ENCODE results near the gene CRTC3.
A peak's percentile ranks its signal among the peaks of the same experiment; 100 is the strongest.
"Not testable (repeated sequence)": the region's sequence is repeated elsewhere in the genome, so short reads cannot be mapped to it uniquely, and the experiment has no call there.

The CRTC3 gene

DNA sequence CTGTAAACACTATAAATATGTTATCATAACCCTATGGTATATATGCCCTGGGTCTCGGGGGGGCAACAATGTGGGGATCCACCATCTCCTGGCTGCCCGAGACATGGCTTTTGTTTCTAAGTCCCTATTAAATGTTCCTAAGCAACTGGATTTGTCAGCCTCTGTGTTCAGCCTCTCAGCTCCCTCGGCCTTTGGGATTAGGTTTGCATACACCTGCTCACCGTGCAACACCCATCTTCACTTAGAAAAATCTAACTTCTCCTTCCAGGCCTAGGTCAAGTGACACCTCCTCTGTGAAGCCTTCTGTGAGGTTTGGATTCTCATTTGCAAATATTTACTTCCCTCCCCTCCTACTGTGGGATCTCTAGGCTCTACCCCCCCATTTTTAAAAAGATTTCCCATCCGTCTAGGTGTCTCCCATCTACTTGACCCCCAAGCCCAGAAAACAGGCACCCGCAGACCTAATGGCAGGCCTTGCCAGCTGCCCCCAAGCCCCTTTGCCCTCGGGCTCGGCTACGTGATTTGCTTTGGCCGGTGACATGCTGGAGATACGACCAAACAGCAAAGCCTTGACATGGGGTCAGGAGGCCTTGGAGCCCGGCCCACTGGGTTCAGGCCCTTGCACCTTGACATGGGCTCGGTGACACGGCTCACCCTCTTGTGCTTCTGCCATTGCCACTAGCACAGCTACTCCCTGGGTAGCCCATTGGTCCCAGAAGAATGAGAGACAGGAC lies 121.4 kb downstream of the CRTC3 start:
- DNase-seq, result no peak

DNA sequence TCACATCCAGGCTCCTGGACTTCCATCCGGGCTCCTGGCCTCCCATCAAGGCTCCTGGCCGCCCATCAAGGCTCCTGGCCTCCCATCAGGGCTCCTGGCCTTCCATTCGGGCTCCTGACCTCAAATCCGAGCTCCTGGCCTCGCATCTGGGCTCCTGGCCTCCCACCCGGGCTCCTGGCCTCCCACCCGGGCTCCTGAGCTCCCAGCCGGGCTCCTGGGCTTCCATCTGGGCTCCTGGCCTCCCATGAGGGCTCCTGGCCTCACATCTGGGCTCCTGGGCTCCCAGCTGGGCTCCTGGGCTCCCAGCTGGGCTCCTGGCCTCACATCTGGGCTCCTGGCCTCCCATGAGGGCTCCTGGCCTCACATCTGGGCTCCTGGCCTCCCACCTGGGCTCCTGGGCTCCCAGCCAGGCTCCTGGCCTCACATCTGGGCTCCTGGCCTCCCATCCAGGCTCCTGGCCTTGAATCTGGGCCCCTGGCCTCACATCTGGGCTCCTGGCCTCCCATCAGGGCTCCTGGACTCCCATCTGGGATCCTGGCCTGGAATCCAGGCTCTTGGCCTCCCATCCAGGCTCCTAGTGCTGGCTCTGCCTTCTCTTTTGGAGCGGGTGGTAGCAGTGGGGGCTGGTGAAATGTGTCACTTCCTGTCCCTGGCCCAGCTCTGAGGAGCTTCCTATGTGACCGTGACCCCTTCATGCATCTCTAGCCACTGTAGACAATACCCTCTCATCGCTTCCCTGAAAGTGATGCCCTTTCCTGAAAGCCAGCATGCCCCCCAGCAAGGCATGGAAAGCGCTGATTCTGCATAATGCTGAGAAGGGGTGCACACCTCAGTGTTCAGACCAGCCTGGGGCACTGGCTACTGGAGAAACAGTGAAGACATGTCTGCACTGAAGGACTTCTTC lies 124.8 kb downstream of the CRTC3 start:
- DNase-seq, result peak; percentile 60

DNA sequence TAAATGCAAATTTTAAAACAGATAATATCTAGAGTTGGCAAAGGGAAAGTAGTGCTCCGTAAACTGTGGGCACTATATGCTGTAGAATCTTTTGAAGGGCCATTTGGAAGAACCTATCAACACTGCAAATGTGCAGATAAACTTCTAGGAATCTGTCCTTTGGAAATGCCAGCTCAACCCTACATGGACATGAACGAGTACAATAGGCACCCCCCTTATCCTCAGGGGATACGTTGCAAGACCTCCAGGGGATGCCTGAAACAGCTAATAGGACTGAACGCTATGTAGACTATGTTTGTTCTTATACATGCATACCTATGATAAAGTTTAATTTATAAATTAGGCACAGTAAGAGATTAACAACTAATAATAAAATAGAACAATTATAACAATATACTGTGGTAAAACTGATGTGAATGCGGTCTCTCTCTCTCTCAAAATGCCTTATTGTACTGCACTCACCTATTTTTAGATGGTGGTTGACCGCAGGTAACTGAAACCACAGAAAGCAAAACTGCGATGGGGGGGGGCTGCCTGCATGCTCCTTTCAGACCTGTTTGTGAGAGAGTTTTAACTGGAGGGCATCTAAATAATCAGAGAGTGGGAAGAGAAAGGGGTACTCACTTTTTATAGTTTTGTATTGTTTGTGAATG lies 127.9 kb downstream of the CRTC3 start:
- DNase-seq, result not testable (repeated sequence)

DNA sequence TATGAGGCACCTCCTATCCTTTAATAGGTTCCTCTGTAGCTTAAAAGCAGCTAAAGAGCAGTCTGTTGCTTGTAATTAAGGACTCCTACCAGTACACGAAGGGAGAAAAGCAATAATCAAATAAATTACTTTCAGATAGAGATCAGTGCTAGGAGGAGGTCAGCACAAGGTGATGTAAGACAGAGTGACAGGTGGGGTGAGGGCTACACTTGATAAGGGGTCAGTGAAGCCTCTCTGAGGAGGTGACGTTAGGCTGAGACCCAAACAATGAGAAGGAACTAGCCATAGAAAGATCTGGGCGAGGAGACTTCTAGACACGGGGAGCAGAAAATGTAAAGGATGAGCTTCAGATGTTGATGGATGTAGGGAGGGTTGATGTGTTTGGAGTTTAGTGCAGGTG lies 129.8 kb downstream of the CRTC3 start:
- DNase-seq, result no peak

DNA sequence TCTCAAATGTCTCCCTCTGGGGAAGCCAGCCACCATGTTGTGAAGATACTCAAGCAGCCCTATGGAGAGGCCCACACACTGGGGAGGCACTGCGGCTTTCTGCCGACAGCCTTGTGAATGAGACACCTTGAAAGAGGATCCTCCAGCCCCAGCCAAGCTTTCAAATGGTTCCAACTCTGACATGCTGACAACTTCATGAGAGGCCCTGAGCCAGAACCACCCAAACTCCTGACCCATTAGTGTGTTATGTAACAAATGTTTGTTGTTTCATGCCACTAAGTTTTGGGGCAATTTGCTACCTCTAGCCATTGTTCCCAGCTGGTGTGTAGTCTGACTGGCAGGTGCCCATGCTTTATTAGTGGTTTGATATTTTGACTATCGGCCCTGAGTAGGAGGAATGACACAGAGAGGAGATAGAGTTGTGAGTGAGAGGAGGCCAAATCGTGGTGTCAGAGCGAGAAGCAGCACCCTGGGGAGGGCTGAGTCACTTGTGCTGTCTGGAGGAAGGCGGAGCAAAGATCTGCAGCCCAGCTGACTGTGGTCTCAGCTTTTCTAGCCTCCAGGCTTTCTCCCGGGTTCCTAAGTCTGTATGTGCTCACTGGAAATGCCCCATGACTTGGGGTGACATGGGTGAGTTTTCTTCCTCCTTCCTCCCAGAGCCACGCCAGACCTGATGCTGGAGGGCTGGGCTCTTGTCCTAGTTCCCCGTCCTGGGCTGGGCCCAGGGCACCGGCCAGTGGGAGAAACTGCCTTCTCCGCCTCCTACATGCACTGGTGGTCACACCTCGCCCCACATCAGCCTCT lies 130.7 kb downstream of the CRTC3 start:
- peak; percentile 93 for DNase-seq

DNA sequence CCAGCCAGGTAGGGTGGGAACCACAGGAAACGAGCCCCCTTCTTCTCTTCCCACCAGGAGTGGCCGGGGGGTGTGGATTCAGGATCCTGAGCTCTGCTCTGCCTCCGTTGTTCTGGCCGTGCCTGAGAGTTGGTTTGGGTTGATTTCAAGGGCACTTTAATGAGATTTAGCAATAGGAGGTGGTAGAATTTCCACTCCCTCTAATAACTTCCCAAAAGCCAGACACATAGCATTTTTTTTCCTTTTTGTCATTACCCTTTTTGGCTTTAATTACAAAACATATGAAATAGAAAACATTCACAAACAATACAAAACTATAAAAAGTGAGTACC lies 131.2 kb downstream of the CRTC3 start:
- DNase-seq, result not testable (repeated sequence)

DNA sequence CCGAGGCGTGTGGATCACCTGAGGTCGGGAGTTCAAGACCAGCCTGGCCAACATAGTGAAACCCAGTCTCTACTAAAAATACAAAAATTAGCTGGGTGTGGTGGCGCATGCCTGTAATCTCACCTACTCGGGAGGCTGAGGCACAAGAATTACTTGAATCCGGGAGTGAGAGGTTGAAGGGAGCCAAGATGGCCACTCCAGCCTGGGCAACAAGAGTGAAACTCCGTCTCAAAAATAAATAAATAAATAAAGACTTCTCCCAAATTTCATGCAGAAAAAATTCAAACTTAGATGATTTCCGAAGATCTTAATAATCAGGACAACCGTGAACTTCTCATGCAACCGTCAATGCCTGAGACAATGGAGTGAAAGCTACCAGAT lies 134.3 kb downstream of the CRTC3 start:
- not testable (repeated sequence) for DNase-seq

DNA sequence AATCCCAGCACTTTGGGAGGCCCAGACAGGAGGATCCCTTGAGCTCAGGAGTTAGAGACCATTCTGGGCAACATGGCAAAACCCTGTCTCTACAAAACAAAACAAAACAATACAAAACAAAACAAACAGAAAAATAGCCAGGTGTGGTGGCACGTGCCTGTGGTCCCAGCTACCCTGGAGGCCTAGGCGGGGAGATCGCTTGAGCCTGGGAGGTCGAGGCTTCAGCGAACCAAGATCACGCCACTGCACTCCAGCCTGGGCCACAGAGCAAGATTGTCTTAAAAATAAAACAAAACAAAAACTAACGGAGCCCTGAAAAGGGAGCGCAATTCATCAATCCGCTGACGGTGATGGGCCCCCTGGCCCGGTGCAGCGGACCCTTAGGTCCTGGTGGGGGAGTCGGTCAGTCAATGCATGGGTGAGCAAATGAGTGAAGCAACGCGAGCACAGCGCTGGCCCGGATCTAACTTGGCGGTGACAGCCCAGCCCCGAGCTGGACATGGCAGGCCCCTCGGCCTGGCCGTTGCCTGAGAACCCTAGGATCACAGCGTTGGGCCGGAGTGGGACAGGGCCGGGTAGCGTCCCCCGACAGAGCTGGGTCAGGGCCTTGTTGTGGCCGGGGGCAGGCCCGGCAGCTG lies 135.0 kb downstream of the CRTC3 start:
- peak; percentile 37 for DNase-seq

DNA sequence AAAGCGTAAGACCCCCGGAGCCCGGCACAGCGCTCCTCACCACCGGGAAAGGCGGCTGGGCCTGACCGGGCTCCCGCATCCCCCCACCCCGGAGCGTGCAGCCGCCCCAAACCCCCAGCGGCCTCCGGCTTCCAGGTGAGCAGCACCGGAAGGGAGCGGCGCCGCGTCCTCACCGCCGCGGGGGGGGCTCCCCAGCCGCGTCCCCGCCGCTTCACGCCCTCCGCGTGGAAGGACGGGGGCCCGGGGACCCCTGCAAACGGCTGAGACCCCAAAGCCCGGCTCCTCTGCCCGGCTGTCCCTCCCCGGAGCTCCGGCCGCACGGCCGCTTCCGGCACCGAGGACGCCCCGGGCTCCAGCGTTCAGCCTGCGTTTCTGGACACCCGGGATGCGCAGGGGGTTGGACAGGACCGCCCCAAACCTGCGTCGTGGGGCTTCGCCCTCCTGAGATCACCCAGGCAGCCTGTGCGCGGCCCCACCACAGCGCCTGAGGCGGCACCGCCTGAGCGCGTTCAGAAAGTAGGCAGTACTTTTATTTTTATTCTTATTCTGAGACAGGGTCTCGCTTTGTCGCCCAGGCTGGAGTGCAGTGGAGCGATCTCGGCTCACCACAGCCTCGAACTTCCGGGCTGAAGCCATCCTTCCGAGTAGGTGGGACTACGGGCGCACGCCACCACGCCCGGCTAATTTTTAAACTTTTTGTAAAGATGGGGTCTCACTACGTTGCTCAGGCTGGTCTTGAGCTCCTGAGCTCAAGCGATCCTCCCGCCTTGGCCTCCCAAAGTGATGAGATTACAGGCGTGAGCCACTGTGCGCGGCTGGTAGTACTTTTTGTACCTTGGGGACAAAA lies 135.8 kb downstream of the CRTC3 start:
- DNase-seq, result peak; percentile 73

DNA sequence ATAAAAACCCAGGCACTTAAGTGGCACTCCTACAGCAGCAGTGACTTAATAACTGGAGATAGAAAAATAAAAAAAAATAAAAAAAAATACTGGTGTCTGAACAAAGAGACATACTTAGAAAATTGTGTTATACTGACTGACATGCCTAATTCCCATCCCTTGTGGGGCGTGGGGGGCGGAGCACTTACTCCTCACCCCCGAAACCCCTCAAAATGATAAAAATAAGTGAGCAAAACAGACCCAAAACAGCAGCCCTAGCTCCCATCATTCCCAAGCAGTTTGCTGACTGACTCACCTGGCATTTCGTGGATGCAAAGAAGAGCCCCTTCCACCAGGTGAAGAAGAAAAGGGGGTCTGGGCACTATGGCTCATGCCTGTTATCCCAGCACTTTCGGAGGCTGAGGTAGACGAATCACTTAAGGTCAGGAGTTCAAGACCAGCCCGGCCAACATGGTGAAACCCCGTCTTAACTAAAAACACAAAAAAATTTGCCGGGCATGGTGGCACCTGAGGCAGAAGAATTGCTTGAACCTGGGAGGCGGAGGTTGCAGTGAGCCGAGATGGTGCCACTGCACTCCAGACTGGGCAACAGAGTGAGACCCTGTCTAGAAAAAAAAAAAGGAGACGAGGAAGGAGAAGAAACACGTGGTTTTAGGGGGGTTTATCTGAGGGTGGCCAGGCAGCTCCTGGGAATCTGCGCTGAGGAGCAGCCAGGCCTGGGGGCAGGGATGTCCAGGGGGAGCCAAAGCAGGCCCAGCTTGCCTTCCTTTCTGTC lies 136.6 kb downstream of the CRTC3 start:
- no peak for DNase-seq

DNA sequence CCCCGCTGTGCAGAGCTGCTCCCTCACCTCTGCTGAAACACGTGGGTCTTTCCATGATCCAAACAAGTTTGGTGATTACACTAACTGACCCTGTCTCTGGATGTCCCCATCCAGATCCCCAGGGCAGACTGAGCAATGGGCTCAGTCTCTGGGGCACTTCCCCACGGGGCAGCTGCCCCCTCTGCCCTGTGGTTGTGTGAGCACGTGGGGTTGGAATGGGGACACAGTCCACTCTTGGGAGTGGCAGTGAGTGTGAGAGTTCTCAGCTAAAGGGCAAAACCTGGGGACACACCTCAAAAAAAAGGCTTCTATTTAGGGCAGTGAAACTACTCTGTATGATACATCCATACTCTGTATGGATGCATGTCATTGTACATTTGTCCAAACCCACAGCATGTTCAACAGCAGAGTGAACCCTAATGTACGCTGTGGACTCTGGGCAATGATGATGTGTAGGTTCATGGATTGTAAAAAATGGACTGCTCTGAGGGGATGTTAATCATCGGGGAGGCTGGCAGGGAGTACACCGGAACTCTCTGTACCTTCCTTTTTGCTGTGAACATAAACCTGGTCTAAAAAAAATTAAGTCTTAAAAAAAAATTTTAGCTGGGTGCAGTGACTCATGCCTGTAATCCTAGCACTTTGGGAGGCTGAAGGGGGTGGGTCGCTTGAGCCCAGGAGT lies 137.5 kb downstream of the CRTC3 start:
- peak; percentile 39 for DNase-seq

DNA sequence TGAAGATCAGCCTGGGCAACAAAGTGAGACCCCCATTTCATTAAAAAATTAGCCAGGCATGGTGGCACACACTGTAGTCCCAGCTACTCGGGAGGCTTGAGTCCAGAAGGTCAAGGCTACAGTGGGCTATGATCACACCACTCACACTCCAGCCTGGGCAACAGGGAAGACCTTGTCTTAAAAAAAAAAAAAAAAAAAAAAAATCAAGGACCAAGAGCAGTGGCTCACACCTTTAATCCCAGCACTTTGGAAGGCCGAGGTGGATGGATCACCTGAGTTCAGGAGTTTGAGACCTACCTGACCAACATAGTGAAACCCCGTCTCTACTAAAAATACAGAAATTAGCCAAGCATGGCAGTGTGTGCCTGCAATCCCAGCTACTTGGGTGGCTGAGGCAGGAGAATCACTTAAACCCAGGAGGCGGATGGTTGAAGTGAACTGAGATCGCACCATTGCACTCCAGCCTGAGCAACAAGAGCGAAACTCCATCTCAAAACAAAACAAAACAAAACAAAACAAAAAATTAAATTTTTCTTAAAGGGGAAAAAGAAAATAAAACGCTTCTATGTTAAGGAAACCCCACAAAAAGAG lies 138.1 kb downstream of the CRTC3 start:
- not testable (repeated sequence) for DNase-seq

DNA sequence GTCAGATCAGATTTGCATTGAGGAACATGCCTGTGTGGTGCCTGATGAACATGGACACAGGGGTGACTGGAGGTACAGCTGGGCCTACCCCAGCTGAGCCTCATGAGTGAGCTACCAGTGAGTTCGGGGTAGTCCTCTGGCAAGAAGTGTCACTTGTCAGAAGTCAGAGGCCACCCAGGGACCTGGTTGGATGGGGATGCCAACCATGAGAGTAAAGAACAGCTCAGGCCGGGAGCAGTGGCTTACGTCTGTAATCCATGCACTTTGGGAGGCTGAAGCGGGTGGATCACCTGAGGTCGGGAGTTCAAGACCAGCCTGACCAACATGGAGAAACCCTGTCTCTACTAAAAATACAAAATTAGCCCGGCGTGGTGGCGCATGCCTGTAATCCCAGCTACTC lies 140.9 kb downstream of the CRTC3 start:
- DNase-seq, result not testable (repeated sequence)

DNA sequence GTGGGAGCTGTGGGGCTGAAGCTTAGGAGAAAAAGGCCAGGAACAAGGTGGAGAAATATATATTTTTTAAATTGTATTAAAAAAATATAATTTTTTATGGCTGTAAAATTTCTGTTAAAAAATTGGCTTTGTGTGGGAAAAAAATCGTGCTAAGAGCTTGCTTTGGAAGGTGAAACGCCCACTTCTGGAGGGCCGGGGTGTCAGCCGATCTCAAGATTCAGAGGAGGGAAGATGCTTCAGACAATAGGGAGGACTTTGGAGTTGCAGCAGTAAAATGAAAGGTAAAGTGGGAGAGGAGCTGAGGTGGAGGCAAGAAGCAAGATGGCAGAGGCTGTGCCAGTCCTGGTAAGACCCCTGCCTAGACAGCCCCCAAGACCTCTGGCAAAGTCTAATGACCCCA lies 141.5 kb downstream of the CRTC3 start:
- DNase-seq, result no peak

DNA sequence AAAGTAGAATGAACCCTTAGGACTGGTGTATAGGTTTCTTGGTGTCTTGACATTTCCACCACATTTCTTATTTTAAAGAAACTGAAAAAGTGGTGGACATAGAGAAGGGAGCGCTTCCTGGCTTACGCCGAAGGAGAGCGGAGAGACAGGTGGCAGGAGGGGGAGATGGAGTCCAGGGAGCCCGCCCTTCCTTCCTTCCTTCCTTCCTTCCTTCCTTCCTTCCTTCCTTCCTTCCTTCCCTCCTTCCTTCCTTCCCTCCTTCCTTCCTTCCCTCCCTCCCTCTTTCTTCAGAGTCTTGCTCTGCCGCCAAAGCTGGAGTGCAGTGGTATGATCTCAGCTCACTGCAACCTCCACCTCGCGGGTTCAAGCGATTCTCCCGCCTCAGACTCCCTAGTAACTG lies 143.6 kb downstream of the CRTC3 start:
- not testable (repeated sequence) for DNase-seq

DNA sequence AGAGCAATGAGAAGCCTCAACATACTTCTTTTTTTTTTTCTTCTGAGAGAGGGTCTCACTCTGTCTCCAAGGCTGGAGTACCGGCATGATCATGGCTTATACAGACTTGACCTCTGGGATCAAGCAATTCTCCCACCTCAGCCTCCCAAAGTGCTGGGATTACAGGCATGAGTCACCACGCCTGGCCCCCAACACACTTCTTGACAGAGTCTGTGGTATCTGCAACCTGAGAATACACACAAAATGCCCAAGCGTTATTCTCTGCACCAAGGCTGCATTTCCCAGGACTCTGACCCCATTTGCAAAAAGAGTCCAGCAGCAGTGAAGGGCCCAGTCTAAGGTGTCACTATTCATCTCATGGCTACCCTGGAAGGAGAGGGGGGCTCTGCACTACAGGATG lies 144.8 kb downstream of the CRTC3 start:
- no peak for DNase-seq

DNA sequence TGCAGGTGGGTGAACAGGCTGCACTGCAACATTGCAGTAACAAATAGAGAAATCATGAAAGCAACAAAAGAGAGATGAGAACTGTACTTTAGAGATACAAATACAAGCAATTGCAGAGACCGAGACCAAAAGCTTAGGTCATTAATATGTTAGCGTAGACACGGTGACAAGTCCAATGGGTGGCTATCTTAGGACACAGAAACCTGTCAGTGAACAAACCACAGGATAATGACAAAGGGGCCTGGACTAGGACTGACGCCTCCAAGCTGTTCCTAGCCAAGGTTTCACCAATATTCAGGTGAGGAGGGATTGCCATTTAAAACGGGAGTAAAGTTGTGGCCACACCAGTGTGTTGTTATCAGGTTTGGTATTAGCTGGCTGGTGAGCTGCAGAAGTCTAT lies 145.7 kb downstream of the CRTC3 start:
- no peak for DNase-seq

DNA sequence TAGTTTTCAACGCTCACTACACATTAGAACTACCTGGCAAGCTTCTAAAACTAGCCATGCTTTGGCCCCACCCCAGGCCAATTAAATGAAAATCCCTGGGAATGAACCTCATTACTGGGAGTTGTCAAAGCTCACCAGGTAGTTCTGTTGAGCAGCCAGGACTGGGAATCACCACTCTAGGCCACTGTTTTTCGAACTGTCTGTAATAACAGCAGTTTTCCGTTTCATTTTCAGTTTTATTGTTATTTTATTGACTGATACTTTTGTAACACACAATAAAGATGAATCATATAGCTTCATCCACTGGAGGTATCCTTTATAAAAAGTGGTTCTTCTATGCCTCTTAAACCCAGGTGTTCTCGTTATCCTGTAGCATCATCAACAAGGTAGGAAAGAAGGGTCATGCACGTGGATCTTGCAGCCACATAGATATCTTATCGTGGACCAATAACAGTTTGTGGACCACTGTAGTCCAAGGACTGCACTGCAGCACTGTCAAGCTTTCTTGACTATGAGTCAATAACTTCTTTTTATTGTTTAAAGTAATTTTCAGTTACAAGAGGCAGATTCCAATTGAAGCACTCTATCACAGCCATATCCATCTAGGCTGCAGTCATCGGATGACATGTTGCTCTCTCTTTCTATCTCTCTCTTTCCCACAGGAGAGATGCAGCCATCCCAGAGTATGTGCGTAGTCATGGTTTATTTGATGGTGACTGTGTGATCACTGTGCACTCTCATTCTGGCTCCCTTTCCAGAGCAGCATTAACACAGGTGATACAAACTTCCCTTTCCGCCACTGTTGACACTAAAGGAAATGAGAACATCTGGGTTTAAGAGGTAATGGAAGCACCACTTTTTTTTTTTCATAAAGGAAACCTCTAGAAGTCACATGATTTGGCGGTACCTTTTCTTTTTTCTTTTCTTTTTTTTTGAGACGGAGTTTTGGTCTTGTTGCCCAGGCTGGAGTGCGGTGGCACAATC lies 148.4 kb downstream of the CRTC3 start:
- no peak for DNase-seq
